Ovary (tissue), 3 donors: Measurements from ENCODE around the gene CFAP299.

Experiments
- EP300 ChIP-seq: sonication (generic); formaldehyde crosslinking; IDR thresholded peaks from one replicate; pipeline ENCODE4 v1.6.1; 2017; ENCODE audit warnings: antibody characterized with exemption
- POLR2A ChIP-seq: fragments of 450-650 bp; IDR thresholded peaks from one replicate; pipeline ENCODE4 v1.6.1; 2017; ENCODE audit warnings: antibody characterized with exemption, mild to moderate bottlenecking, moderate library complexity
- TF ChIP-seq, protein P1 (sequence below), 3 donors: fragments of 450-650 bp in 2 of 3; fragments of 200-600 bp in 1 of 3; IDR thresholded peaks; one replicate each; pipeline versions ENCODE4 v1.5.1 to v1.8.0; 2016 to 2022; ENCODE audit warnings: antibody characterized with exemption in 3 of 3, mild to moderate bottlenecking in 1 of 3
- donor health status: DM: no; HTN: no; CAD: no.

GRCh38 chr4:80340036-80340435 is 4.5 kb downstream of the CFAP299 start:
- TF ChIP-seq, protein P1, sequence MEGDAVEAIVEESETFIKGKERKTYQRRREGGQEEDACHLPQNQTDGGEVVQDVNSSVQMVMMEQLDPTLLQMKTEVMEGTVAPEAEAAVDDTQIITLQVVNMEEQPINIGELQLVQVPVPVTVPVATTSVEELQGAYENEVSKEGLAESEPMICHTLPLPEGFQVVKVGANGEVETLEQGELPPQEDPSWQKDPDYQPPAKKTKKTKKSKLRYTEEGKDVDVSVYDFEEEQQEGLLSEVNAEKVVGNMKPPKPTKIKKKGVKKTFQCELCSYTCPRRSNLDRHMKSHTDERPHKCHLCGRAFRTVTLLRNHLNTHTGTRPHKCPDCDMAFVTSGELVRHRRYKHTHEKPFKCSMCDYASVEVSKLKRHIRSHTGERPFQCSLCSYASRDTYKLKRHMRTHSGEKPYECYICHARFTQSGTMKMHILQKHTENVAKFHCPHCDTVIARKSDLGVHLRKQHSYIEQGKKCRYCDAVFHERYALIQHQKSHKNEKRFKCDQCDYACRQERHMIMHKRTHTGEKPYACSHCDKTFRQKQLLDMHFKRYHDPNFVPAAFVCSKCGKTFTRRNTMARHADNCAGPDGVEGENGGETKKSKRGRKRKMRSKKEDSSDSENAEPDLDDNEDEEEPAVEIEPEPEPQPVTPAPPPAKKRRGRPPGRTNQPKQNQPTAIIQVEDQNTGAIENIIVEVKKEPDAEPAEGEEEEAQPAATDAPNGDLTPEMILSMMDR (IDR thresholded peaks at IDR 0.05): no peak
- TF ChIP-seq POLR2A (no peak), EP300 (no peak)
